HG02623 (cell line): ENCODE results near the gene ARF6.
"Not testable (repeated sequence)": the region's sequence is repeated elsewhere in the genome, so short reads cannot be mapped to it uniquely, and the experiment has no call there.

Experiments
- ATAC-seq: cut with Tn5 transposase; IDR thresholded peaks from one replicate; pipeline ENCODE4 v1.9.1; 2021; ENCODE audit warnings: moderate library complexity; ENCODE audit not compliant: unreplicated experiment

ARF6 gene

GRCh38 chr14:49892636-49893308, at the start of gene ARF6:
ARF6 (plus strand) TSS chr14:49893082; CDS start chr14:49893737, 655 bp downstream.
- ATAC-seq, result peak; percentile 72

DNA sequence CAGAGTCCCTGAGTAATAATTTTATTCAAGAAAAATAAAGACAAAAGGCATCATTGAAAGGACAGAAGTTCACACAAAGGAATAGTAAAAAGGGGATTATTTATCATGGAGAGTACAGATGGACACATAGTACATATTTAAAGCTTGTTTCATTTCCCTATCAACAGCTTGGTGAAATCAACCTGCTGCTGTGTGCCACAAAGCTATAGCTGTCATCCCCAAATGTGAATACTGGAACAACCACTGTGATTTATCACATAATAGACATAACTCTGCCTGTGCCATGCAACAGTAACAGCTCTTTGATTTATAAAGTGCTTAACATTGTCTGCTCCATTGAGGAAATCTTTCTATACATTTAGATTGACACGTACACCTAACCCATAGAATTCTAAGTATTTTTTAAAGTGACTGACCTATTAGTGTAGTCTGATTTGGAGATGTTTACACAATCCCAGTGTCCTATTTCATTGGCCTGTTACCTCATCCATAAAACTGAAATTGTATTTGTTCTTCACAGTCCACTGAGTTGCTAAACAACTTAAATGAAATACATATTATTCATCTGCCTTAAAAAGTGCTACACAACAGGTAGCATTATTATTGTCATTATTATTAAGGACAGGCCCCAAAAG, 43.6 kb upstream of the ARF6 start:
- ATAC-seq, result no peak

DNA sequence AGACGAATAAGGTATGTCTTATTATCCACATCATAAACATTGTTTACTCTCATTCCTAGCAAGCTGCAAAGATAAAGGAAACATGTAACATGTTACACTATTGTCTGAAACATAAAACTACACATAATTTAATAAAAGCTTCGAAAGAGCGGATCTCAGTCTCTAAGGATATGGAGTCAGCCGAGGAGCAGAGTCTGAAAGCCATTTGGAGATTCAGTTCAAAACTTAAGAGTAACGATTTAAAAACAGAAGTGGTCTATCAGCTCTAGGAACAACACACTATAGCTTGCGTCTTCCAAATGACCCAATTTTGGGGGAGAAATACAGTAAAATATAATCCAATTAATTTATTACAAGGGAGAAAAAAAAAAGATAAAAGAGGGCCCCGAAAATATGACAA, 41.1 kb upstream of the ARF6 start:
- no peak for ATAC-seq

GRCh38 chr14:49852301-49853157, 40.4 kb upstream of the ARF6 start, which contains the start of gene NEMF:
NEMF (minus strand) TSS chr14:49852788; CDS start chr14:49852753, 35 bp downstream.
- peak; percentile 79 for ATAC-seq

GRCh38 chr14:49853158-49853477, 39.8 kb upstream of the ARF6 start:
- ATAC-seq, result peak; percentile 17

DNA sequence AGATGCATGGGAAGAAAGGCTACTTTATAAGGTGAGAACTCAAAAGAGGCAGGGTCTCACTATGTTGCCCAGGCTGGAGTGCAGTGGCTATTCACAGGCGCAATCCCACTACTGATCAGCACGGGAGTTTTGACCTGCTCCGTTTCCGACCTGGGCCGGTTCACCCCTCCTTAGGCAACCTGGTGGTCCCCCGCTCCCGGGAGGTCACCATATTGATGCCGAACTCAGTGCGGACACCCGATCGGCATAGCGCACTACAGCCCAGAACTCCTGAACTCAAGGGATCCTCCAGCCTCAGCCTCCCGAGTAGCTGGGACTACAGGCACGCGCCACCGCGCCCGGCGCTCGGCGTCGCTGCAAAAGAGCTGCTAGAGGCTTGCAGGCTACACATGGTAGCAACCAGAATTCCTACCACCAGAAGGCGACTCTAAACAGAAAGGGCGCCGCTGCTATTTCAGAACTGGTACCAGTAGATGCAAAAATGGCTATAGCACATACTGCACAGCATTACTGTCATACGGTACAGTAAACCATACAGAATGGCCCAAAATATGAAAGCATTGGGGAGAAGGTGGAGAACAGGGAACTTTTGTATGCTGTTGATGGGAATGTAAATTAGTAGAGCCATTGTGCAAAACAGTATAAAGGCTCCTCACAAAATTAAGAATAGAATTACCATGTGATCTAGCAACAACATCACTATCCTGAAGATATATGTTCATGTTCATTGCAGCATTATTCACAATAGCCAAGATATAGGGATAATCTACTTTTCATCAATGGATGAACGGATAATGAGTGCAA, 39.1 kb upstream of the ARF6 start:
- peak; percentile 39 for ATAC-seq

DNA sequence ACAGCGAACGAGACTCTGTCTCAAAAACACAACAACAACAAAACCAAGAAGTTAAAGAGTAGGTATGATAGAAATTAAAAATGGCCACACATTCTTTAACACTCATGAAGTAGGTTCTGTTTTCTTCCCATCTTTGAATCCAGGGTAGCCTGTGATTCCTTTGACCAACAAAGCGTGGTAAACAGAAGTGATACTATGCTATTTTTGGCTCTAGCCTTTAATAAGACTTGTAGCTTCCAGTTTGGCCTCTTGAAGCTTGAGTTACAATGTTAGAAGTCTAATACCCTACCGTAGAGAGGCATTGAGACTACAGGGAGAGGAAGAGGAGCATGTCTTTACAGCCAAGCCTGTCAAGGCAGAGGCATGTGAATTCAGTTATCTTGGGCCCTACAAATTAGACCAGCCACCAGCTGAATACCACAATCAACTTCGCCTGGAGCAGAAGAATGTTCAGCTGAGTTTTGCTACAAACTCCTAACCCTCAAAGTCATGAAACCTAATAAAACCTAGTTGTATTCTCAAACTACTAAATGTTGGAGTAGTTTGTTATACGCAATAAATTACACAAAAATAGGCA, 35.4 kb upstream of the ARF6 start:
- ATAC-seq, result no peak

GRCh38 chr14:49858383-49858782, 34.5 kb upstream of the ARF6 start:
- no peak for ATAC-seq

- ATAC-seq, result no peak
These were observed 31.7 kb upstream of the ARF6 start for GRCh38 chr14:49860988-49861698.

DNA sequence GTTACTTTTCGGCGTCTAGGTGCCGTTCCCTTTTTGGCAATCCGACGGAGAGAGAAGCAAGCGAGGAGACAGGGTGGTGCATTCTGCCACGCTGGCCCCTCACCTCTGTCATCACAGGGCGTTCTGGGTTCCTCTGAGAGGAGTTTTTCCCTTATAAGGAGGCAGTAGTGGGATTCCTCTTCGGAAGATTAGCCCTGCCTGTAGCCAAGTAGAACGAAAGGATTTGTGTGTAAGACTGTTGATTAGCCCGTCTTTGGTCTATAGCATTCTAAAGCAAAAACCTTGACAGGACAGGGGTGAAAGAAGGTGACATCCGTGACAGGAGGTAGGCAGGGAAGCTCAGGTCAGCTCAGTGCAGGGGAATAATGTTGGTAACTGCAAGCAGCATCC, 31.2 kb upstream of the ARF6 start:
- no peak for ATAC-seq

GRCh38 chr14:49862089-49862673, 30.7 kb upstream of the ARF6 start:
- peak; percentile 17 for ATAC-seq

GRCh38 chr14:49863487-49864281, 29.2 kb upstream of the ARF6 start:
- ATAC-seq, result no peak

GRCh38 chr14:49865431-49865859, 27.4 kb upstream of the ARF6 start:
- no peak for ATAC-seq

- peak; percentile 80 for ATAC-seq
These were observed 24.8 kb upstream of the ARF6 start for GRCh38 chr14:49867831-49868719.

GRCh38 chr14:49868720-49869114, 24.2 kb upstream of the ARF6 start:
- no peak for ATAC-seq

DNA sequence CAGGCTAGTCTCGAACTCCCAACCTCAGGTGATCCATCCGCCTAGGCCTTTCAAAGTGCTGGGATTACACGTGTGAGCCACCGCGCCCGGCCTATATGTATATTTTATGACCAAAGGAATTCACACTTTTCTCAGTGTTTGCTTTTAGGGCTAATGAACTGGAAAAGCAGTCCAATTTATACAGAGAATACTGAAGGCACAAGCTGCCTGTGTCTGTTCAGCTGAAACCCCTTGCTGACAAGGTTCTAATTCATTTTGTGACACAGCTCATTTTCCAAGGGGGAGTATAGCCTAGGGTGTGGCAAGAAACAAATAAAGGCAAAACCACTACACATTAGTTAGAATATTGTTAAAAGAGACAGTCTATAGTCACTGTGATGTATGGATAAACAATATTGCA, 22.0 kb upstream of the ARF6 start:
- no peak for ATAC-seq

GRCh38 chr14:49873548-49873947, 19.3 kb upstream of the ARF6 start:
- not testable (repeated sequence) for ATAC-seq
